IgD-negative memory B cell (primary cell): ENCODE measurements around the gene FRMD4A. TPM values are rescaled to one million over a fixed set of nuclear protein-coding genes. Genes with fewer than 3 reads are reported as not detected.
"Not testable (repeated sequence)": the region's sequence is repeated elsewhere in the genome, so short reads cannot be mapped to it uniquely, and the experiment has no call there.

Experiments used
- H3K27ac Mint-ChIP-seq, 3 donors: one replicate each; pipeline ENCODE4 v1.8.0; 2020 to 2022; ENCODE audit warnings: mild to moderate bottlenecking in 3 of 3, mixed read lengths in 3 of 3, moderate library complexity in 1 of 3
- H3K27me3 Mint-ChIP-seq: one replicate; pipeline ENCODE4 v1.8.0; 2021; ENCODE audit warnings: mixed read lengths
- H3K36me3 Mint-ChIP-seq: one replicate; pipeline ENCODE4 v1.8.0; 2020; ENCODE audit warnings: mild to moderate bottlenecking, mixed read lengths
- H3K4me1 Mint-ChIP-seq, 3 donors: one replicate each; pipeline ENCODE4 v1.8.0; 2020 to 2022; ENCODE audit warnings: mixed read lengths in 3 of 3, mild to moderate bottlenecking in 1 of 3
- H3K4me3 Mint-ChIP-seq, 4 donors: one replicate each; pipeline ENCODE4 v1.8.0; 2020 to 2022; ENCODE audit warnings: mild to moderate bottlenecking in 4 of 4, mixed read lengths in 4 of 4, moderate library complexity in 3 of 4
- H3K9me3 Mint-ChIP-seq, 3 donors: one replicate each; pipeline ENCODE4 v1.8.0; 2020 to 2021; ENCODE audit warnings: mixed read lengths in 3 of 3, mild to moderate bottlenecking in 1 of 3
- polyA plus RNA-seq: library from polyadenylated mRNA; unstranded; fragments of 300-500 nt; fragmentation: Illumina TruSeq; gene quantifications from one replicate; pipeline ENCODE4 v1.2.3, GENCODE V29; 2021

FRMD4A gene
- polyA plus RNA-seq, 1 donor from 2014 or later = 1.7 TPM

- Mint-ChIP-seq H3K27ac (no peak overlapping the region), H3K27me3 (peaks cover 7% of the 10 kb centered on the region), H3K9me3 (no peaks in the 10 kb centered on the region), H3K36me3 (peaks cover 2% of the 10 kb centered on the region), H3K4me3 (no peak overlapping the region), H3K4me1 (peaks cover 0 to 5% (median 3%) of the 10 kb centered on the region in 3 donors)
Measured at GRCh38 chr10:13942035-13942434, 388.7 kb downstream of the FRMD4A start.

GRCh38 chr10:13939391-13939790, 391.3 kb downstream of the FRMD4A start:
- Mint-ChIP-seq H3K27me3 (peaks cover 8% of the 10 kb centered on the region), H3K4me3 (no peak overlapping the region), H3K4me1 (peaks cover 0 to 3% (median under 1%) of the 10 kb centered on the region in 3 donors), H3K9me3 (peaks cover 0 to 3% (median 0%) of the 10 kb centered on the region in 3 donors), H3K36me3 (peaks cover 2% of the 10 kb centered on the region), H3K27ac (no peak overlapping the region)

- peaks cover 0 to 3% (median 0%) of the 10 kb centered on the region in 3 donors for H3K4me1 Mint-ChIP-seq
- peak overlapping the region in 1 of 4 donors; percentile 9 for H3K4me3 Mint-ChIP-seq
- H3K36me3 Mint-ChIP-seq = peaks cover 2% of the 10 kb centered on the region
- peaks cover 8% of the 10 kb centered on the region for H3K27me3 Mint-ChIP-seq
- H3K9me3 Mint-ChIP-seq = peaks cover 0 to 4% (median 0%) of the 10 kb centered on the region in 3 donors
- no peak overlapping the region for H3K27ac Mint-ChIP-seq
Measured at GRCh38 chr10:13938950-13939349, 391.8 kb downstream of the FRMD4A start.

- no peak overlapping the region for H3K4me3 Mint-ChIP-seq
- no peak overlapping the region for H3K27ac Mint-ChIP-seq
- H3K36me3 Mint-ChIP-seq = peaks cover 2% of the 10 kb centered on the region
- peaks cover 0 to 1% (median 0%) of the 10 kb centered on the region in 3 donors for H3K4me1 Mint-ChIP-seq
- peaks cover 0 to 6% (median 0%) of the 10 kb centered on the region in 3 donors for H3K9me3 Mint-ChIP-seq
- peaks cover 4% of the 10 kb centered on the region for H3K27me3 Mint-ChIP-seq
Measured at GRCh38 chr10:13936826-13937225, 393.9 kb downstream of the FRMD4A start.

GRCh38 chr10:13930120-13930519, 400.6 kb downstream of the FRMD4A start:
- Mint-ChIP-seq H3K27me3 (peaks cover 8% of the 10 kb centered on the region), H3K36me3 (peaks cover 1% of the 10 kb centered on the region), H3K4me1 (peaks cover 8 to 15% (median 12%) of the 10 kb centered on the region in 3 donors), H3K9me3 (peaks cover 0 to 4% (median 0%) of the 10 kb centered on the region in 3 donors), H3K27ac (no peak overlapping the region), H3K4me3 (no peak overlapping the region)

GRCh38 chr10:13928451-13928850, 402.3 kb downstream of the FRMD4A start:
- Mint-ChIP-seq H3K36me3 (peaks cover 1% of the 10 kb centered on the region), H3K4me3 (no peak overlapping the region), H3K27me3 (peaks cover 13% of the 10 kb centered on the region), H3K9me3 (no peaks in the 10 kb centered on the region), H3K4me1 (peaks cover 14 to 20% (median 14%) of the 10 kb centered on the region in 3 donors), H3K27ac (no peak overlapping the region)

GRCh38 chr10:13925971-13926780, 404.5 kb downstream of the FRMD4A start:
- Mint-ChIP-seq H3K4me1 (peaks cover 16 to 23% (median 22%) of the 10 kb centered on the region in 3 donors), H3K9me3 (no peaks in the 10 kb centered on the region), H3K4me3 (peak overlapping the region in 1 of 4 donors; percentile 88), H3K36me3 (peaks cover 1% of the 10 kb centered on the region), H3K27me3 (peaks cover 13% of the 10 kb centered on the region), H3K27ac (peak overlapping the region in 1 of 3 donors; percentile 6)

GRCh38 chr10:13924040-13924725, 406.5 kb downstream of the FRMD4A start:
- H3K27me3 Mint-ChIP-seq = peaks cover 13% of the 10 kb centered on the region
- H3K4me1 Mint-ChIP-seq = peaks cover 22 to 27% (median 23%) of the 10 kb centered on the region in 3 donors
- peak overlapping the region in 1 of 4 donors; percentile 55 for H3K4me3 Mint-ChIP-seq
- H3K9me3 Mint-ChIP-seq = no peaks in the 10 kb centered on the region
- peaks cover 1% of the 10 kb centered on the region for H3K36me3 Mint-ChIP-seq
- H3K27ac Mint-ChIP-seq = no peak overlapping the region

GRCh38 chr10:13922586-13922985, 408.1 kb downstream of the FRMD4A start:
- Mint-ChIP-seq H3K4me1 (peaks cover 22 to 27% (median 23%) of the 10 kb centered on the region in 3 donors), H3K27me3 (peaks cover 13% of the 10 kb centered on the region), H3K4me3 (no peak overlapping the region), H3K36me3 (peaks cover 1% of the 10 kb centered on the region), H3K27ac (no peak overlapping the region), H3K9me3 (no peaks in the 10 kb centered on the region)

- H3K9me3 Mint-ChIP-seq = no peaks in the 10 kb centered on the region
Measured at GRCh38 chr10:13921941-13922340, 408.8 kb downstream of the FRMD4A start.

GRCh38 chr10:13921131-13921530, 409.6 kb downstream of the FRMD4A start:
- H3K27me3 Mint-ChIP-seq, H3K27ac Mint-ChIP-seq, H3K36me3 Mint-ChIP-seq, H3K9me3 Mint-ChIP-seq: not testable (repeated sequence)
- H3K4me3 Mint-ChIP-seq = peak overlapping the region in 1 of 4 donors; percentile 60
- peaks cover 20 to 28% (median 23%) of the 10 kb centered on the region in 3 donors for H3K4me1 Mint-ChIP-seq

More at GRCh38 chr10:13921941-13922340, 408.8 kb downstream of the FRMD4A start:
- Mint-ChIP-seq H3K4me1 (peaks cover 22 to 28% (median 24%) of the 10 kb centered on the region in 3 donors), H3K27me3 (peaks cover 13% of the 10 kb centered on the region), H3K27ac (no peak overlapping the region), H3K36me3 (peaks cover 1% of the 10 kb centered on the region), H3K4me3 (no peak overlapping the region)

GRCh38 chr10:13920465-13920864, 410.3 kb downstream of the FRMD4A start:
- Mint-ChIP-seq H3K27ac (no peak overlapping the region), H3K4me3 (no peak overlapping the region), H3K36me3 (peaks cover 1% of the 10 kb centered on the region), H3K9me3 (no peaks in the 10 kb centered on the region), H3K27me3 (peaks cover 7% of the 10 kb centered on the region), H3K4me1 (peaks cover 16 to 24% (median 18%) of the 10 kb centered on the region in 3 donors)

- Mint-ChIP-seq H3K9me3 (no peaks in the 10 kb centered on the region), H3K27ac (no peak overlapping the region), H3K36me3 (no peaks in the 10 kb centered on the region), H3K4me3 (no peak overlapping the region), H3K27me3 (peaks cover 4% of the 10 kb centered on the region), H3K4me1 (peaks cover 13 to 21% (median 14%) of the 10 kb centered on the region in 3 donors)
Measured at GRCh38 chr10:13920031-13920430, 410.7 kb downstream of the FRMD4A start.

GRCh38 chr10:13917791-13918190, 412.9 kb downstream of the FRMD4A start:
- H3K9me3 Mint-ChIP-seq = no peaks in the 10 kb centered on the region
- H3K4me1 Mint-ChIP-seq = peaks cover 8 to 16% (median 15%) of the 10 kb centered on the region in 3 donors
- no peaks in the 10 kb centered on the region for H3K27me3 Mint-ChIP-seq
- H3K36me3 Mint-ChIP-seq = no peaks in the 10 kb centered on the region
- H3K27ac Mint-ChIP-seq = no peak overlapping the region
- H3K4me3 Mint-ChIP-seq = peak overlapping the region in 1 of 4 donors; percentile 19

GRCh38 chr10:13916384-13916947, 414.3 kb downstream of the FRMD4A start:
- Mint-ChIP-seq H3K4me1 (peaks cover 8 to 13% (median 9%) of the 10 kb centered on the region in 3 donors), H3K36me3 (no peaks in the 10 kb centered on the region), H3K4me3 (no peak overlapping the region), H3K27ac (no peak overlapping the region), H3K27me3 (no peaks in the 10 kb centered on the region), H3K9me3 (no peaks in the 10 kb centered on the region)
